GM12891 (cell line): Measurements from ENCODE around the gene SMIM7.
"Not testable (repeated sequence)": the region's sequence is repeated elsewhere in the genome, so short reads cannot be mapped to it uniquely, and the experiment has no call there.

Source experiments
- DNase-seq: peaks from one replicate; pipeline ENCODE4 v3.0.0; 2011; ENCODE audit warnings: low spot score; ENCODE audit not compliant: insufficient read length
- FAIRE-seq: peaks from 2 replicates; lab custom pipeline; 2011; peaks lifted over from hg19 to GRCh38; lab: Jason Lieb, UNC
- PAX5 ChIP-seq: IDR thresholded peaks from 2 replicates; pipeline ENCODE4 v1.6.1; 2011; ENCODE audit warnings: low read length, moderate library complexity, mild to moderate bottlenecking; ENCODE audit not compliant: insufficient read depth, severe bottlenecking
- POLR2A ChIP-seq: IDR thresholded peaks from 2 replicates; pipeline ENCODE4 v1.6.1; 2011; ENCODE audit warnings: low read depth, low read length, control low read depth
- POLR2AphosphoS5 ChIP-seq: IDR thresholded peaks from 2 replicates; pipeline ENCODE4 v1.6.1; 2011; ENCODE audit warnings: low read depth, low read length, control low read depth
- POU2F2 ChIP-seq: IDR thresholded peaks from 2 replicates; pipeline ENCODE4 v1.6.1; 2011; ENCODE audit warnings: low read depth, mild to moderate bottlenecking, control low read depth, low read length, moderate library complexity
- SPI1 ChIP-seq: IDR thresholded peaks from 2 replicates; pipeline ENCODE4 v1.6.1; 2011; ENCODE audit warnings: low read depth, low read length, control low read depth
- TAF1 ChIP-seq: IDR thresholded peaks from 2 replicates; pipeline ENCODE4 v1.6.1; 2011; ENCODE audit warnings: low read depth, low read length, control low read depth

Gene SMIM7

GRCh38 chr19:16676101-16676798, 16.3 kb upstream of the SMIM7 start:
- FAIRE-seq, result no peak
- TF ChIP-seq POLR2AphosphoS5 (no peak), TAF1 (no peak), POLR2A (no peak)
- DNase-seq, result no peak

- not testable (repeated sequence) for FAIRE-seq, DNase-seq
Observed at GRCh38 chr19:16673839-16674238, 13.9 kb upstream of the SMIM7 start.

GRCh38 chr19:16673231-16673630, 13.3 kb upstream of the SMIM7 start:
- FAIRE-seq, result no peak
- TF ChIP-seq PAX5, result no peak
- TF ChIP-seq POLR2A, result no peak
- DNase-seq, result no peak

- DNase-seq (no peak), FAIRE-seq (no peak)
- TF ChIP-seq SPI1 (no peak), TAF1 (no peak), PAX5 (no peak), POLR2A (no peak)
Observed at GRCh38 chr19:16671652-16672274, 11.8 kb upstream of the SMIM7 start.

- FAIRE-seq (no peak), DNase-seq (no peak)
- TF ChIP-seq POU2F2 (no peak), PAX5 (no peak)
Observed at GRCh38 chr19:16670291-16670690, 10.3 kb upstream of the SMIM7 start.

GRCh38 chr19:16668702-16669101, 8.8 kb upstream of the SMIM7 start:
- FAIRE-seq, DNase-seq: not testable (repeated sequence)

- no peak for DNase-seq
- TF ChIP-seq TAF1 (no peak), POLR2AphosphoS5 (no peak), POLR2A (no peak), POU2F2 (no peak)
- FAIRE-seq, result no peak
Observed at GRCh38 chr19:16668176-16668575, 8.2 kb upstream of the SMIM7 start.

GRCh38 chr19:16661480-16662034, 1.6 kb upstream of the SMIM7 start:
- DNase-seq (no peak), FAIRE-seq (peak; percentile 70)
- 0 out of 2 replicates have a peak, but pooled peaks have one; percentile 23 for TF ChIP-seq POLR2AphosphoS5
- 0 out of 2 replicates have a peak, but pooled peaks have one; percentile 7 for TF ChIP-seq POU2F2
- no peak for TF ChIP-seq PAX5
- no peak for TF ChIP-seq SPI1

GRCh38 chr19:16660763-16661479, 977 bp upstream of the SMIM7 start, which contains the start of gene TMEM38A:
TSS of gene TMEM38A (plus strand) at chr19:16661139. CDS start at chr19:16661218, 79 bp downstream.
- TF ChIP-seq POLR2AphosphoS5, result 0 out of 2 replicates have a peak, but pooled peaks have one; percentile 26
- no peak for TF ChIP-seq PAX5
- 0 out of 2 replicates have a peak, but pooled peaks have one; percentile 47 for TF ChIP-seq POLR2A
- FAIRE-seq (peak; percentile 72), DNase-seq (peak; percentile 32)

- FAIRE-seq (no peak), DNase-seq (no peak)
- no peak for TF ChIP-seq POU2F2
- no peak for TF ChIP-seq POLR2AphosphoS5
- TF ChIP-seq PAX5, result no peak
- TF ChIP-seq POLR2A, result no peak
- TF ChIP-seq SPI1, result no peak
- TF ChIP-seq TAF1, result no peak
Observed at GRCh38 chr19:16659464-16659831, 496 bp downstream of the SMIM7 start.

GRCh38 chr19:16657384-16657783, 2.6 kb downstream of the SMIM7 start:
- TF ChIP-seq POU2F2 (no peak), POLR2AphosphoS5 (no peak)
- FAIRE-seq, result no peak
- DNase-seq, result no peak
